RCC 7860 (cell line): ENCODE measurements around the gene SCAF8.

ENCODE experiments used
- DNase-seq: peaks from one replicate; pipeline ENCODE4 v3.0.0-alpha.2; 2015; ENCODE audit warnings: low spot score
- FAIRE-seq: peaks from 2 replicates; lab custom pipeline; 2012; peaks lifted over from hg19 to GRCh38; lab: Jason Lieb, UNC

The SCAF8 gene

GRCh38 chr6:154878871-154879491, 145.8 kb downstream of the SCAF8 start:
- FAIRE-seq = no peak
- DNase-seq = no peak

GRCh38 chr6:154882107-154882506, 148.9 kb downstream of the SCAF8 start:
- no peak for FAIRE-seq
- no peak for DNase-seq
